LNCAP (cell line): ENCODE data around the gene KRTAP4-1.
"Not testable (repeated sequence)": the region's sequence is repeated elsewhere in the genome, so short reads cannot be mapped to it uniquely, and the experiment has no call there.

Source experiments
- TF ChIP-seq, protein P1 (sequence below): fragments of 450-650 bp; IDR thresholded peaks from 2 replicates; pipeline ENCODE4 v1.5.1; 2017; ENCODE audit warnings: mild to moderate bottlenecking

Gene KRTAP4-1

GRCh38 chr17:41215681-41216080 lies 31.0 kb upstream of the KRTAP4-1 start:
- TF ChIP-seq, protein P1, sequence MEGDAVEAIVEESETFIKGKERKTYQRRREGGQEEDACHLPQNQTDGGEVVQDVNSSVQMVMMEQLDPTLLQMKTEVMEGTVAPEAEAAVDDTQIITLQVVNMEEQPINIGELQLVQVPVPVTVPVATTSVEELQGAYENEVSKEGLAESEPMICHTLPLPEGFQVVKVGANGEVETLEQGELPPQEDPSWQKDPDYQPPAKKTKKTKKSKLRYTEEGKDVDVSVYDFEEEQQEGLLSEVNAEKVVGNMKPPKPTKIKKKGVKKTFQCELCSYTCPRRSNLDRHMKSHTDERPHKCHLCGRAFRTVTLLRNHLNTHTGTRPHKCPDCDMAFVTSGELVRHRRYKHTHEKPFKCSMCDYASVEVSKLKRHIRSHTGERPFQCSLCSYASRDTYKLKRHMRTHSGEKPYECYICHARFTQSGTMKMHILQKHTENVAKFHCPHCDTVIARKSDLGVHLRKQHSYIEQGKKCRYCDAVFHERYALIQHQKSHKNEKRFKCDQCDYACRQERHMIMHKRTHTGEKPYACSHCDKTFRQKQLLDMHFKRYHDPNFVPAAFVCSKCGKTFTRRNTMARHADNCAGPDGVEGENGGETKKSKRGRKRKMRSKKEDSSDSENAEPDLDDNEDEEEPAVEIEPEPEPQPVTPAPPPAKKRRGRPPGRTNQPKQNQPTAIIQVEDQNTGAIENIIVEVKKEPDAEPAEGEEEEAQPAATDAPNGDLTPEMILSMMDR = no peak

- TF ChIP-seq, protein P1 = no peak
Observed at GRCh38 chr17:41212524-41213169, 27.9 kb upstream of the KRTAP4-1 start.

- TF ChIP-seq, protein P1 = no peak
Observed at GRCh38 chr17:41211845-41212466, 27.2 kb upstream of the KRTAP4-1 start.

DNA sequence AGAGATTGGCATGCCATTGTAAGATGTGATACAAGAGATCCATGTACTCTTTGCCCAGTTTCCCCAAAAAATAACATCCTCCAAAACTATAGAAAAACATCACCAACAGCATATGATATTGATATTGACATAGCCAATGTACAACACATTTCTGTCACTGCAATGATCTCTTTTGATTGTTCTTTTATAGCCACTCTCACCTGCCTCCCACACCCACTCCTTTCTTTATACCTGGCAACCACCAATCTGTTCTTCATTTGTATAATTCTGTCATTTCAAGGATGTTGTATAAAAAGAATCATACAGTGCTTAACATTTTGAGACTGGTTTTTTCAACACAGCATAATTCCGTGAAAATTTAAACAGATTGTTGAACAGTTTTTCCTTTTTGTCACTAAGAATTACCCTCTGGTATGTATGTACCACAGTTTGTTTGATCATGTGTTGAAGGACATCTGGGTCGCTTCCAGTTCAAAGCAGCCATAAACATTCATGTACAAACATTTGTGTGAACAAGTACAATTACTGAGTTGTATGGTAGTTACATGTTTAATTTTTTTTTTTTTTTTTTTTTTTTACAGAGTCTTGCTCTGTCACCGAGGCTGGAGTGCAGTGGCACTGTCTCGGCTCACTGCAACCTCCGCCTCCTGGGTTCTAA lies 14.8 kb upstream of the KRTAP4-1 start:
- TF ChIP-seq, protein P1 = no peak

DNA sequence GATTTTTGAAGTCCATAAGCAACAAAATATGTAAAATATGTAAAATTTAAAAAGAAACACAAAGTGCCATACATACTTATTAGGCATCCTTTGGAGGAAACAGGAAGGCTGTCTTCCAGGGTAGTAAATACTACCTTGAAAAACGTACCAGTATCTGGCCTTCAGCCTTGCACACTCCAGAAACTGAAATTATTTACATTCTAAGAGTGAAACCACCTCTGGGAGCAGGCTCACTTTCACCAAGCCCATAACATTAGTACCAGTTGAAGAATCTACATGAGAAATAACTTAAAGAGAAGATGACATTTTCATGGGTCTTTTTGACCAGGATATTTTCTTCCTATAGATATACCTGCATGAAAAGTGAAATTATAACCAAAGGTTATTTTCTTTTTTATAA lies 11.4 kb upstream of the KRTAP4-1 start:
- TF ChIP-seq, protein P1 = no peak

- TF ChIP-seq, protein P1 = no peak
Observed at GRCh38 chr17:41190328-41190727, 5.6 kb upstream of the KRTAP4-1 start.

GRCh38 chr17:41189837-41190318 lies 5.2 kb upstream of the KRTAP4-1 start, which contains the start of gene KRTAP9-1:
KRTAP9-1 (plus strand) TSS chr17:41189887; CDS start chr17:41189887, 0 bp downstream.
- TF ChIP-seq, protein P1 = not testable (repeated sequence)
